SK-N-SH (cell line): Measurements from ENCODE around the gene COA6.

Source experiments
- CHD2 ChIP-seq: fragments of 150-350 bp; IDR thresholded peaks from 2 replicates; pipeline ENCODE4 v1.6.1; 2018; ENCODE audit warnings: low read length; ENCODE audit not compliant: partially characterized antibody
- CTCF ChIP-seq: fragments of 200-600 bp; sonication (generic); IDR thresholded peaks from 2 replicates; pipeline ENCODE4 v1.6.1; 2017; ENCODE audit warnings: antibody characterized with exemption, mild to moderate bottlenecking, moderate library complexity
- EP300 ChIP-seq, 2 experiments: IDR thresholded peaks; 2 replicates each; pipeline versions ENCODE4 v1.4.0 to v1.6.1; 2012; ENCODE audit warnings: borderline replicate concordance in 1 of 2, low read depth in 1 of 2, low read length in 1 of 2
- EZH2phosphoT487 ChIP-seq: fragments of 200-600 bp; sonication (generic); IDR thresholded peaks from 2 replicates; pipeline ENCODE4 v1.6.1; 2017; ENCODE audit warnings: low read depth, mixed run types, mild to moderate bottlenecking, antibody characterized with exemption, moderate library complexity, borderline replicate concordance
- GATA2 ChIP-seq: sonication (generic); formaldehyde crosslinking; IDR thresholded peaks from 2 replicates; pipeline ENCODE4 v1.5.0; 2020; ENCODE audit warnings: mild to moderate bottlenecking, missing genetic modification reagents
- POLR2AphosphoS5 ChIP-seq: IDR thresholded peaks from 2 replicates; pipeline ENCODE4 v1.6.1; 2012; ENCODE audit warnings: low read depth, low read length
- RAD21 ChIP-seq: IDR thresholded peaks from 2 replicates; pipeline ENCODE4 v1.6.1; 2012; ENCODE audit warnings: mild to moderate bottlenecking, low read length
- RCOR1 ChIP-seq: fragments of 150-350 bp; IDR thresholded peaks from 2 replicates; pipeline ENCODE4 v1.6.1; 2017; ENCODE audit warnings: antibody characterized with exemption, low read length
- REST ChIP-seq: IDR thresholded peaks from 2 replicates; pipeline ENCODE4 v1.6.1; 2012; ENCODE audit warnings: mild to moderate bottlenecking, low read depth, low read length, moderate library complexity
- RXRA ChIP-seq: IDR thresholded peaks from 2 replicates; pipeline ENCODE4 v1.4.0; 2012; ENCODE audit warnings: low read depth, mild to moderate bottlenecking, borderline replicate concordance
- SIN3A ChIP-seq: IDR thresholded peaks from 2 replicates; pipeline ENCODE4 v1.6.1; 2012; ENCODE audit warnings: low read depth, mild to moderate bottlenecking, low read length, moderate library complexity, borderline replicate concordance
- SMC3 ChIP-seq: IDR thresholded peaks from 2 replicates; pipeline ENCODE4 v1.6.1; 2012; ENCODE audit warnings: low read depth, low read length, improper control_type of control experiment
- TCF12 ChIP-seq: IDR thresholded peaks from 2 replicates; pipeline ENCODE4 v1.4.0; 2012
- TF ChIP-seq, protein P1 (sequence below): IDR thresholded peaks from 2 replicates; pipeline ENCODE4 v1.4.0; 2012; ENCODE audit warnings: low read depth, borderline replicate concordance

DNA sequence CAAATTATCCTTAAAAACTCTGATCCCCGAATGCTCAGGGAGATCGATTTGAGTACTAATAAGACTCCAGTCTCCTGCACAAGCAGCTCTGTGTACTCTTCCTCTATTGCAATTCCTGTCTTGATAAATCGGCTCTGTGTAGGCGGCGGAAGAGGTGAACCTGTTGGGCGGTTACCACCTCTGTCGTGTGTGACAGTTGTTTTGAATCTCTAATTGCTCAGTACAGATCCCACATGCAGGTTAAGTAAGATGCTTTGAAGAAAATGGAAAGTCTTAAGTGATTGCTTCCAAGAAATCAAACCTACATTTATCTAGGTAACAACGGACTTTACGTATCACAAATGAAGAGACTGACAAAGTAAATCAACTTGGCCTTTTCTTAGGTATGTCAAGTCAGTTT is 35.5 kb downstream of the COA6 start:
- TF ChIP-seq CTCF, result no peak
- no peak for TF ChIP-seq TCF12
- TF ChIP-seq EP300 (IDR thresholded peaks at IDR 0.05; ENCODE audit: borderline replicate concordance in 1 of 2, low read depth in 1 of 2, low read length in 1 of 2), result no peak
- no peak for TF ChIP-seq RXRA
- TF ChIP-seq POLR2AphosphoS5, result no peak
- TF ChIP-seq GATA2 (CRISPR knock-in tag), result no peak
- TF ChIP-seq CHD2, result no peak
- no peak for TF ChIP-seq EZH2phosphoT487
- no peak for TF ChIP-seq RAD21
- TF ChIP-seq SMC3, result no peak
- TF ChIP-seq REST, result no peak
- no peak for TF ChIP-seq RCOR1
- TF ChIP-seq SIN3A, result no peak
- TF ChIP-seq, protein P1, sequence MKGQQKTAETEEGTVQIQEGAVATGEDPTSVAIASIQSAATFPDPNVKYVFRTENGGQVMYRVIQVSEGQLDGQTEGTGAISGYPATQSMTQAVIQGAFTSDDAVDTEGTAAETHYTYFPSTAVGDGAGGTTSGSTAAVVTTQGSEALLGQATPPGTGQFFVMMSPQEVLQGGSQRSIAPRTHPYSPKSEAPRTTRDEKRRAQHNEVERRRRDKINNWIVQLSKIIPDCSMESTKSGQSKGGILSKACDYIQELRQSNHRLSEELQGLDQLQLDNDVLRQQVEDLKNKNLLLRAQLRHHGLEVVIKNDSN, result no peak
